Activated CD4-positive, alpha-beta T cell treated with anti-CD3 and anti-CD28 coated beads, Interleukin-2, Interleukin-6, amounts not matched to agents 100 ng/mL and 50 ng/mL, durations not matched to agents 16 hours and 8 hours (primary cell): ENCODE measurements around the gene KCTD1.
A peak's percentile ranks its signal among the peaks of the same experiment; 100 is the strongest.

ENCODE experiments used
- DNase-seq: peaks from one replicate; pipeline ENCODE4 v3.0.0-alpha.2; 2020

The KCTD1 gene

GRCh38 chr18:26422472-26423162 is 125.7 kb downstream of the KCTD1 start:
- DNase-seq: no peak

- DNase-seq: no peak
These were observed 126.4 kb downstream of the KCTD1 start for GRCh38 chr18:26421931-26422330.

- no peak for DNase-seq
These were observed 126.8 kb downstream of the KCTD1 start for GRCh38 chr18:26421503-26421902.

- no peak for DNase-seq
These were observed 128.6 kb downstream of the KCTD1 start for GRCh38 chr18:26419746-26420145.

GRCh38 chr18:26418225-26418624 is 130.1 kb downstream of the KCTD1 start:
- DNase-seq: no peak

GRCh38 chr18:26417190-26417589 is 131.2 kb downstream of the KCTD1 start:
- no peak for DNase-seq

GRCh38 chr18:26416652-26417150 is 131.7 kb downstream of the KCTD1 start:
- no peak for DNase-seq

GRCh38 chr18:26415631-26416030 is 132.7 kb downstream of the KCTD1 start:
- DNase-seq: no peak

GRCh38 chr18:26414901-26415440 is 133.4 kb downstream of the KCTD1 start:
- DNase-seq: no peak

GRCh38 chr18:26409091-26409490 is 139.3 kb downstream of the KCTD1 start:
- DNase-seq: no peak

GRCh38 chr18:26407736-26408601 is 140.4 kb downstream of the KCTD1 start:
- DNase-seq: no peak

GRCh38 chr18:26406854-26407517 is 141.4 kb downstream of the KCTD1 start:
- DNase-seq: no peak

- no peak for DNase-seq
These were observed 142.0 kb downstream of the KCTD1 start for GRCh38 chr18:26406324-26406723.

- DNase-seq: peak; percentile 2
These were observed 143.1 kb downstream of the KCTD1 start for GRCh38 chr18:26405190-26405801.
